Duodenal mucosa (tissue), 2 donors: Measurements from ENCODE around the gene GSG1.

Experiments used
- H3K27ac ChIP-seq: one replicate; pipeline ENCODE4 v1.7.0; 2013; ENCODE audit warnings: low read depth, low read length
- H3K27me3 ChIP-seq, 2 donors: one replicate each; pipeline ENCODE4 v1.7.0; 2013; ENCODE audit warnings: low read length in 2 of 2, control low read depth in 1 of 2; ENCODE audit not compliant: insufficient read depth in 2 of 2, control insufficient read depth in 1 of 2
- H3K36me3 ChIP-seq, 2 donors: one replicate each; pipeline ENCODE4 v1.7.0; 2013; ENCODE audit warnings: low read length in 2 of 2, control low read depth in 1 of 2; ENCODE audit not compliant: insufficient read depth in 2 of 2, control insufficient read depth in 1 of 2
- H3K4me1 ChIP-seq, 2 donors: one replicate each; pipeline ENCODE4 v1.7.0; 2013; ENCODE audit warnings: low read length in 2 of 2, control low read depth in 1 of 2; ENCODE audit not compliant: insufficient read depth in 2 of 2, control insufficient read depth in 1 of 2
- H3K4me3 ChIP-seq, 2 donors: one replicate each; pipeline ENCODE4 v1.7.0; 2013; ENCODE audit warnings: low read length in 2 of 2, low read depth in 1 of 2
- H3K9ac ChIP-seq, 2 donors: one replicate each; pipeline ENCODE4 v1.7.0; 2013; ENCODE audit warnings: low read length in 2 of 2, low read depth in 1 of 2
- H3K9me3 ChIP-seq, 2 donors: one replicate each; pipeline ENCODE4 v1.7.0; 2013; ENCODE audit warnings: low read length in 2 of 2, control low read depth in 1 of 2; ENCODE audit not compliant: control insufficient read depth in 1 of 2

Gene GSG1

DNA sequence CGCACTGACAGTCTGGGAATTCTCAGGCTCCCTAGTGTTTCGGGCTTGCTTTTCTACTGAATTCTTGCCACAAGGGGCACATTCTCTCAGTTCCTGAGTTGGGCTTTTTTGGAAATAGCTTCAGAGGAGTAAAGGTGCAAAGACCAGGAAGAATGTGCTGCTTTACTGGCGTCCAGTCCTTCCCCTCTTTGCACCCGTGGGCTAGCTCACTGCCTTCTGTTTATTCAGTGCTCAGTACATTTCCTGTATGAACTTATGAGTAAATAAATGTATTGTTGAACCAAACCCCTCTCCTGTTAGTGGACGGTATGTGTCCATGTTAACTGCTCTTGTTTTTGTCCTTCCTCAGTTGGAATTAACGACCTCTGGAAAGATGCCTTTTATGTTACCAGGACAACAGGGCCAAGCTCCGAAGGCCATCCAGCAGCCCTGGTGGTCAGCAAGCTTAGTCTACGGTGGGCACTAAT is 24.0 kb downstream of the GSG1 start:
- Histone ChIP-seq H3K27me3 (no peaks in the 10 kb centered on the region), H3K36me3 (peaks cover 0 to 9% of the 10 kb centered on the region in 2 donors), H3K9me3 (no peaks in the 10 kb centered on the region), H3K27ac (no peak overlapping the region), H3K9ac (no peak overlapping the region), H3K4me1 (peaks cover 0 to 4% of the 10 kb centered on the region in 2 donors), H3K4me3 (no peak overlapping the region)

DNA sequence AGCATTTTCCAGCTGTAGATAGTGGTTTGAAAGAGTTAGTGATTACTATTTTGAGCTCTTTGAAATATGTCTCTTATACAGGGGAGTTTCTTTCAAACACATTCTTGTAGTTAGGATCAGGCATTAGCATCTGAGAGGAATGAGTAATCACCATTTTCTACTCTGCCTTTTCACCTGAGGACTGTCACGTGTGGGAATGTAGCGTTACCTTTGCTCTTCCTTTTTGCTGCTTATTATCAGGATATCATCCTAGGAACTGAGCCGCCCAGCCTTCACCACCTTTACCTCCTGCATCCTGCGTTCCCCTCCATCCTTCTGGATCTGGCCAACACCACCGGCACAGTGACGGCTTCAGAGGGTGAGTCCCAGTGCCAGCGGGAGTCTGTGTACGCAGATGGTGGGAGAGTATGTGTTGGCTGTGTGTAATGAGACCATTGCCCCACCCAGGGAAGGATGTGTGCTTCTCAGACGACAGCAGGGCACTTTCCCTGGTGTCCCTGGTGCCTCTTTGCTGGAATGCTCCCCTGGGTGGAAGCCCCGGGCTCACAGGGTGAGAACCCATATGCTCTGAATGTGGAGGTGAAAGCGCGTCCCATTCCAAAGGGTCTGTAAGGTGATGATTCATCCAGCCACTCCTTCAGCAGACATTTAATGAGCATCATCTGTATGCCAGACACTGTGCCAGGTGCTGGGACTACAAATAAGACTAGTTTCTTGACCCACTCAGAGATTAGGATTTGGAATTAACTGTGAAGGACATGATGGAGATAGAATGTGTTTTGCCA is 27.5 kb downstream of the GSG1 start:
- no peaks in the 10 kb centered on the region for H3K9me3 ChIP-seq
- H3K9ac ChIP-seq: no peak overlapping the region
- no peaks in the 10 kb centered on the region for H3K27me3 ChIP-seq
- H3K27ac ChIP-seq: no peak overlapping the region
- peaks cover 0 to 13% of the 10 kb centered on the region in 2 donors for H3K36me3 ChIP-seq
- peaks cover 0 to 4% of the 10 kb centered on the region in 2 donors for H3K4me1 ChIP-seq
- H3K4me3 ChIP-seq: no peak overlapping the region

DNA sequence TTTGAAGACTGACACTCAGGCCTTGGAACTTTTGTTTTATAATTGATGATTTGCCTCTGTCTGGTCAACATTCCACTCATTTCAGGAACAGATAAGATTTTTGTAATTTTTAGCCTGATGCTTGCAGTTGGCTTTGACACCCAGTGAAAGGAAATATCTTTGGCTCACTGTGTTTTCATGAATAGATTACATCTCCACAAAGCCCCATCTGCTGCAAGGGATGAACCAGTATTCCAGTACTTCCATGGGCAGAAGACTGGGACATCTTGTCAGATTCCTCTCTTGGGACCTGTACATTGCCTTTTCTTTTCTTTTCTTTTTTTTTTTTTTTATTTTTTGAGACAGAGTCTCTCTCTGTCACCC is 28.4 kb downstream of the GSG1 start:
- H3K36me3 ChIP-seq: peaks cover 0 to 13% of the 10 kb centered on the region in 2 donors
- no peak overlapping the region for H3K9ac ChIP-seq
- no peak overlapping the region for H3K4me3 ChIP-seq
- H3K4me1 ChIP-seq: no peaks in the 10 kb centered on the region
- H3K9me3 ChIP-seq: no peaks in the 10 kb centered on the region
- no peak overlapping the region for H3K27ac ChIP-seq
- H3K27me3 ChIP-seq: no peaks in the 10 kb centered on the region

DNA sequence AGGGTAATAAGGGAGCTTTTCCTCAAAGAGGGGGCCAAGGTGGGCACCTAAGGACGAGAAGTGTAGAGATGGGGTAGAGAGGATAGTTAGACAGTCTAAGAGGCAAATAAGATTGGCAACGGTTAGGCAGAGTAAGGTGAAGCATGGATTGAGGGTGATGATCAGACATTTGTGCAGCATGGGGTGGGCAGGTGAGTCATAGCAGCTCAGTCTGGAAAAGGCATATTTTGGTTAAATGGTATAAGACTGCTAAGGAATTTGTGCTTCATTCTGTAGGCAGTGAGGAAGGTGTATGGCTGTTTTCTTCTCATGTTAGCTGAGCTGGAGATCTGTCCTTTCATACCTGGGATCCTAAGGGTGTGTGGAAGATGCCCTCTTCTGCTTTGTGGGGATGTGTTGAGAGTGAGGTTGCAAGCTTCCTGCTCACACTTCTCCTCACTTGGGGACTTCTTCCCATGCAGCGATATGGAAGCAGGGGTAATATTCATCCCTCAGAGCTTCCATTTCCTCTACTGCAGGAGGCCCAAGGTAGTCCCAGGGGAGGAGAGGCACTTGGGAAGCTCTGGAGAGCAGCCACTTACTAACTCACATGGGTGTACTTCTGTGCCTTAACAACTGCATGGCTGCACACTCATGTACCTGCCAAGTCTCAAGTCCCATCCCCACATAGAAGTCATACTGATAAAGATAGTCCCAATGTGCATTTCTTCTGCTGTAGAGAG is 28.9 kb downstream of the GSG1 start:
- Histone ChIP-seq H3K27me3 (no peaks in the 10 kb centered on the region), H3K4me3 (no peak overlapping the region), H3K36me3 (peaks cover 0 to 11% of the 10 kb centered on the region in 2 donors), H3K9ac (no peak overlapping the region), H3K27ac (no peak overlapping the region), H3K9me3 (no peaks in the 10 kb centered on the region), H3K4me1 (no peaks in the 10 kb centered on the region)

DNA sequence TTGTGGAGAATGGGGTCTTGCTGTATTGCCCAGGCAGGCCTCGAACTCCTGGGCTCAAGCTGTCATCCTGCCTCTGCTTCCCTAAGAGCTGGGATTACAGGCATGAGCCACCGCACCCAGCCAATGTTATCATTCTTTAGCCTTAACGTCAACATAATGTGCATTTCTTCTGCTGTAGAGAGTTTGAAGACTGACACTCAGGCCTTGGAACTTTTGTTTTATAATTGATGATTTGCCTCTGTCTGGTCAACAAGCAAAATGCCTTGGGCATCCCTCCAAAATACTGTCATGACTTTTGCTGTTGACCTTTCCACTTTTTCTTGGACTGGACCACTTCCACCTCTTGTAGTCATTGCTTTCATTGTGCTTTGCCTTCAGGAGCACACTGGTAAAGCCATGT is 30.3 kb downstream of the GSG1 start:
- Histone ChIP-seq H3K36me3 (peaks cover 0 to 9% of the 10 kb centered on the region in 2 donors), H3K27me3 (no peaks in the 10 kb centered on the region), H3K27ac (no peak overlapping the region), H3K4me3 (no peak overlapping the region), H3K9me3 (no peaks in the 10 kb centered on the region), H3K9ac (no peak overlapping the region), H3K4me1 (no peaks in the 10 kb centered on the region)

DNA sequence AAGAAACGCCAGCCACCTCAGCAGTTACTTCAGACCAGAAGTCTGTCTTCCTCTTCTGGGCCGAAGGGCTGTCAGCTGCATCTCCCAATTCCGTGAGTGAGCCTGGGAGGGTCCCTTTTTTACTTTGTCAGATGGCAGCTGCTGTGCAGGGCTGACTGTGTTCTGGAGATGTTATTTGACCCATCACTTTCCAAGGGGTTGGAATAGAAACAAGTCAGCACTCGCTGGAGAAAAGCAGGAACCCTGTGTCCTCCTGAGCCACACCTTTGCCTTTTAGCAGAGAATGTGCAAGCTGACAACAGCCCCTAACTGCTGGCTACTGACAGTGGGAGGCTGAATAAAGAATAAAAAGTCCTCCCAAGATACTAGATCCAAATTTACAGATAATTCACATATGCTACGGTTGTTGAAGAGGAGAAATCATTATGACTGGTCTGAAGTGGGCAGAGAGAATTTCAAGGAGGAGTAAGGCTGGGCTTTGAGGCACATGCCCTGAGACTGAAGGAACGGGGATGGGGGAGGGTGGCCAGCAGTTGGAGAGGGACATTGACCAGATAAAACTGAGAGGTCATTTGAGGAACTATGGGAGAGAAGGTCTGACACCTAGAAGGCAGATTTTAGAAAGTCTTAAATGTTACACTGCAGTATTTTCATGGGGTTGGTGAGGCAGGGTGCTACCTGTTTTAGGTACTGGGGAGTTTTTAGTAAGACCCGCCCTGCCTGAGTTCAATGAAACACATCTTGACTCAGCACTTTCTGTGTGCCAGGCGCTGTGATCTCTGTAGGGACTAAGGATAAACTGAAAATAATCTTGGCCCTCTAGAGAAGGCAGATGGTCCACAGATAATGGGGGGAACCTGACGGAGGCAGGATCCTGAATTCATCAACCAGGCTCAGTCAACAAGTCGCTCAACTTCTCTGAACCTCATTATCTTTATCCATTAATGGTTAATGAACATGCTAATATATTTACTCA is 31.9 kb downstream of the GSG1 start:
- no peaks in the 10 kb centered on the region for H3K27me3 ChIP-seq
- no peaks in the 10 kb centered on the region for H3K9me3 ChIP-seq
- H3K36me3 ChIP-seq: peaks cover 0 to 17% of the 10 kb centered on the region in 2 donors
- no peak overlapping the region for H3K9ac ChIP-seq
- no peak overlapping the region for H3K4me3 ChIP-seq
- no peaks in the 10 kb centered on the region for H3K4me1 ChIP-seq
- H3K27ac ChIP-seq: no peak overlapping the region

DNA sequence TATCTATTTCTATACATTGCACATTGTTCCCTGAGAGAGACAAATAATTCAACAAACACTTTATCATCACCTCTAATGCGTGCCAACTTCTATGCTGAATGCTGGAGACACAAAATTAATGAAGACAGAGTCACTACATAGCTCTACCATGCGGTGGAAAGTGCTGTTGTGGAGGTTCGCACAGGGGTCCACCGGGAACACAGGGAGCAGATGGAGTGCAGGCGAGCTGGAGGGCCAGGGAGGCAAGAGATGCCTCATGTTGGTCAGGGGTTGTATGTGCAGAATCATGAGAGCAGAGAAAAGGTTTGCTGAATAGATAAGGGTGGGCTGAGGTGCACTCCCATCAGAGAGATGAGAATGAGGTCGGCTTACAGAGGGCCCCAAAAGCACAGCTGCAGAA is 34.1 kb downstream of the GSG1 start:
- Histone ChIP-seq H3K4me3 (no peak overlapping the region), H3K9me3 (no peaks in the 10 kb centered on the region), H3K9ac (no peak overlapping the region), H3K4me1 (no peaks in the 10 kb centered on the region), H3K27me3 (no peaks in the 10 kb centered on the region), H3K27ac (no peak overlapping the region), H3K36me3 (peaks cover 0 to 12% of the 10 kb centered on the region in 2 donors)

DNA sequence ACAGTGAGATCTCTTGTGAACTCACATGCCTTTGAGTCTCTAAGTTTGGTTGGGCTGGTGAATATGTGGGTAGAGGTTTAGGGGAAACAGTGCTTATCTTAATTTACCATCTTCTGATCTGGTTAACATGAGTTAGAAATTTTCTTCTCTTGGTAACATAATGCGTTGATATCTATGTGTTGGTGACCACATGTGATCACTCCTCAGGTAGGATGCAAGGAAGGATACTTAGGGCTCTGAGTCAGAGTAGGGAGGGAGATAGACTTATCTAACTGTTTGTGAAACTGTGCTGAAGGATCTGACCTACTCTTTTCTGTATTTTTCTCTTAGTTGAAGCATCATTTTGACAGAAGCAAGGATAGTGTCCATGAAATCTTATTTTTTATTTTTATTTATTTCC is 36.1 kb downstream of the GSG1 start:
- Histone ChIP-seq H3K27ac (no peak overlapping the region), H3K27me3 (no peaks in the 10 kb centered on the region), H3K4me3 (no peak overlapping the region), H3K9me3 (no peaks in the 10 kb centered on the region), H3K9ac (no peak overlapping the region), H3K4me1 (no peaks in the 10 kb centered on the region), H3K36me3 (peaks cover 0 to 12% of the 10 kb centered on the region in 2 donors)

DNA sequence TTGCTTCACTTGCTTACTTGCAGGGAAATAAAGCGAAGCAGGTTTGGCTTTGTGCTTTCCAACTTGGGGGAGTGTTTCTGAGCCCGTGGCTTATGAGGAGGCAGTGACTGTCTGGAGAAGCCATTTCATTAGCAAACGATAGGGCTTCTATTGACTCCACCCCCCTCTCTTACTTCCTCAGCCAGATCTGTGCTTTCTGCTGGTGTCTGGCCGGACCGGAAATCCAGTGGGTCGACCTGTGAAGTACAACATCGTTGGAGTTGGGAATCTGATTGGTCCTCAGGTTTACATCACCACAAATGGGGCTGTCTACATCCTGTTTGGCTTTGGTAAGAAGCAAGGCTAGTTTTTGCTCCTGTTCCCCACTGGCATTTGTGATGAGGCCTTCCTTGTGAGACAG is 37.0 kb downstream of the GSG1 start:
- H3K9me3 ChIP-seq: no peaks in the 10 kb centered on the region
- no peak overlapping the region for H3K9ac ChIP-seq
- H3K4me1 ChIP-seq: no peaks in the 10 kb centered on the region
- H3K4me3 ChIP-seq: no peak overlapping the region
- H3K27me3 ChIP-seq: no peaks in the 10 kb centered on the region
- H3K27ac ChIP-seq: no peak overlapping the region
- peaks cover 0 to 10% of the 10 kb centered on the region in 2 donors for H3K36me3 ChIP-seq
